GM19468 (cell line): Measurements from ENCODE around the gene LRRC45.
"Not testable (repeated sequence)": the region's sequence is repeated elsewhere in the genome, so short reads cannot be mapped to it uniquely, and the experiment has no call there.

ENCODE experiments used
- ATAC-seq: cut with Tn5 transposase; IDR thresholded peaks from one replicate; pipeline ENCODE4 v1.9.1; 2021; ENCODE audit warnings: mild to moderate bottlenecking, moderate library complexity, moderate number of reproducible peaks; ENCODE audit not compliant: unreplicated experiment; ENCODE audit errors: extremely low read depth

The LRRC45 gene

GRCh38 chr17:82031303-82031884 lies 8.3 kb downstream of the LRRC45 start, which contains the start of gene RAC3:
RAC3 (plus strand) TSS chr17:82031678; CDS start chr17:82031762, 84 bp downstream.
- no peak for ATAC-seq

DNA sequence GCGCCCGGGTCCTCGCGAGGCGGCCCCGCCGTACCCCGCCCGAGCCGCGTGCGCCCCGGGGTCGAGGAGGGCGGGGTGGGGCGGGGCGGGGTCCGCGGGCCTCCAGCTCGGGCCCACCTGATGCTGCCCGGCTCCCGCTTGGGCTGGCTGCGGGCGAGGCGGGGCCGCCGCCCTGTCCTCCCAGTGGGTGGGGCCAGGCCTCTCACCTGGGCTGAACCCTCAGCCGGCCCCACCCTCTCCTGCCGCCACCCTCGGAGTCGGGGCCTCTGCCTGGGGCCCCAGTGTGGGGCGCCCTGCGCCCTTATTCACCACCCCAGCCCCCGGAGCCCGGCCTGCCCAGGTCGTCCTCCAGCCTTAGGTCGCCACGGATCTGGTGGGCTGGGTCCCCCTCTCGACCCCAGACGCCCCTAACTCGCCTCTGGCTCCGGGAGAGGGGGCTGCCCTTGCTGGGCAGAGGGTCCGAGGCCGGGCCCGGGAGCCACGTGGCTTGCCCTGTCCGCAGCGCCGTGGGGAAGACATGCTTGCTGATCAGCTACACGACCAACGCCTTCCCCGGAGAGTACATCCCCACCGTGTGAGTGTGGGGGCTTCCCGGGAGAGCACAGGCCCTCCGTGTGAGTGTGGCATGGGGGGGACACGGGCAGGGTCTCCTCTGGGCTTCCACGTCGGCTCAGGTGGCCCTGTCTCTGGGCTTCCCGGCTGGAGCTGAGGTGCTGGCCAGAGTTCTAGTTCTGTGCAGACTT lies 9.0 kb downstream of the LRRC45 start:
- ATAC-seq = no peak

DNA sequence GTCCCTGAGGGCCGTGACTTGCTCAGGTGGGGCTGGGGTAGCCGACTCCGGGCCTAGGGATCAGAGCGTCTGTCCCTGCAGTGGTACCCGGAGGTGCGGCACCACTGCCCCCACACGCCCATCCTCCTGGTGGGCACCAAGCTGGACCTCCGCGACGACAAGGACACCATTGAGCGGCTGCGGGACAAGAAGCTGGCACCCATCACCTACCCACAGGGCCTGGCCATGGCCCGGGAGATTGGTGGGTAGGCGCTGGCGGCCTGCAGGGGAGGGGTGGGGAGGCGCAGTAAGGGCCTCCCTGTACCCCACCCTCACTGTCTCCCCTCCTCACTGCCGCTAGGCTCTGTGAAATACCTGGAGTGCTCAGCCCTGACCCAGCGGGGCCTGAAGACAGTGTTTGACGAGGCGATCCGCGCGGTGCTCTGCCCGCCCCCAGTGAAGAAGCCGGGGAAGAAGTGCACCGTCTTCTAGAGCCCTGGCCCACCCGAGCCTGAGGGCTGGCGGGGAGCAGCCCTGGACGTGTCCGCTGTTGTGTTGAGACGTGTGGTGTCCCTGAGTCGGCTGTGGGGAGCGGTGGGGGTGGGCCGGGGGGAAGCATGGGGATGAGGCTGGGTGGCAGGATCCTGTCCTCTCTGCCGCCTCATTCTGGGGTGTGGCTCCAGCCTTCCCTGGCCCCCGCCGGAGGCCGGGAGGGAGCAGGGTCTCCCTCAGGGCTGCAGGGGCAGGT lies 10.4 kb downstream of the LRRC45 start:
- no peak for ATAC-seq

DNA sequence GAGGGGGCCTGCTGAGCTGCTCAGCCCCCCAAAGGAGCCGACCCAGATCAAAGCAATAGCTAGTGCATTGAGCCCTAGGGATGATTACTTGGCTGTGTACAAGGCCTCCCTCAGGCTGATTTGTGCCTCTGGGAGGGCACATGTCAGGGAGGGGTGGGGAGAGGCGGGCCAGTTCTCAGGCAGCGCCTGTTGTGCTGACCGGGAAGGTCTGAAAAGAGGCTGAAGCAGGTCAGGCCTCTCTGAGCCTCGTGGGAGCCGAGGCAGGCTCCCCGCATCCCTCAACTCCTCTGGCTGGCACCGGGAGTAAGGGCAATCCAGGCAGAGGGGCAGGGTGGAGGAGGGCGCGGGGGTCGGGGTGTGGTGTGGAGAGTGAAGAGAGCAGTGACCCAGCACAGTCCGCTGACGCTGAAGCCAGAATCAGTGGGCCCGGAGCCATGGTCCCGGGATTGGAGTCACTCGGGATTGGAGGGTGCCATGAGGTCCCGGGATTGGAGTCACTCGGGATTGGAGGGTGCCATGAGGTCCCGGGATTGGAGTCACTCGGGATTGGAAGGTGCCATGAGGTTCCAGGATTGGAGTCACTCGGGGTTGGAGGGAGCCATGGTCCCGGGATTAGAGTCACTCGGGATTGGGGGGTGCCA lies 11.4 kb downstream of the LRRC45 start:
- no peak for ATAC-seq

GRCh38 chr17:82035488-82035887 lies 12.4 kb downstream of the LRRC45 start:
- ATAC-seq = no peak

DNA sequence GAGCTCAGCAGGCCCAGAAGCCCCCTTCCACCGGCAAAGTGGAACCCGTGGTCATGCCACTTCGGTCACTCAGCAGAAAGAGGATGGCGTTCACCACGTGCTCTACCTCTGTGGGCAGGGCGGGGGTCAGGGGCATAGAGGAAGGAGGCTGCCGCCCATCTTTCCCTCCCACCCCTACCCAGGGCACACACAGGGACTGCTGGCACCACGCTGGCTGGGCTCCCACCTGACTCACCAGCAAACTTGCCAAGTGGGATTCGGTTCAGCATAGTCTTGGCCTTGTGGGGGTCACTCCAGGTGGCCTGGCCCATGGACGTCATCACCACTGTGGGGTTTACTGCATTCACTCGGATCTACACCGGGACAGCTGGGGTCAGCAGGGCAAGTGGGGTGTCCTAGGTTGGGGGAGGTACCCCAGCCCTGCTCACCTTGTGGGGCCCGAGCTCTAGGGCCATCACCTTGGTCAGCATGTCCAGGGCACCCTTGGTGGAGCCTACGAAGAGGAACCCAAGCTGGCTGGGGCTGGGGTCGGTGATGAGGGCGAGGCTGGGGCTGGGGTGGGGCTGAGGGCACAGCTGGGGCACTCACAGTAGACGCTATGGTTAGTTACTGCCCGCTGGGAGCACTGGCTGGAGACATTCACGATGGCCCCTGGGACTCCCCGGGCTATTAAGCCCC lies 13.0 kb downstream of the LRRC45 start:
- no peak for ATAC-seq

DNA sequence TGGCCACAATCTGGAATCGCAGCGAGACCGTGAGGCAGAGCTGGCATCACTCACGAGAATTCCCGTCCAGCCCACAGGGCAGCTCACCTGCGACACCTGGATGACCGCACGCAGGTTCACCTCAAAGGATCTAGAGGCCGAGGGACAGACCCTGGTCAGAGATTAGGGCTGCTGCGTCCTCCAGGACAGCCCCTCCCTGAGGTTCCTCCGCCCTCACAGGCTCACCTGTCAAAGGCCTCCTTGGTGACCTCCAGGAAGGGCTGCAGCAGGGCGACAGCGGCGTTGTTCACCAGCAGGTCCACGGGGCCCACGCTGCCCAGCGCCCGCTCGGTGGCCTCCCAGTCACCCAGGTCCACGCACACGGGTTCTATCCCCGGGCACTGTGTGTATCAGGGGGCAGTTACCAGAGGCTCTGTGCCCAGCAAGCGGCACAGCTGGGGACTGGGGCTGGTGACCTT lies 13.6 kb downstream of the LRRC45 start:
- ATAC-seq = no peak

DNA sequence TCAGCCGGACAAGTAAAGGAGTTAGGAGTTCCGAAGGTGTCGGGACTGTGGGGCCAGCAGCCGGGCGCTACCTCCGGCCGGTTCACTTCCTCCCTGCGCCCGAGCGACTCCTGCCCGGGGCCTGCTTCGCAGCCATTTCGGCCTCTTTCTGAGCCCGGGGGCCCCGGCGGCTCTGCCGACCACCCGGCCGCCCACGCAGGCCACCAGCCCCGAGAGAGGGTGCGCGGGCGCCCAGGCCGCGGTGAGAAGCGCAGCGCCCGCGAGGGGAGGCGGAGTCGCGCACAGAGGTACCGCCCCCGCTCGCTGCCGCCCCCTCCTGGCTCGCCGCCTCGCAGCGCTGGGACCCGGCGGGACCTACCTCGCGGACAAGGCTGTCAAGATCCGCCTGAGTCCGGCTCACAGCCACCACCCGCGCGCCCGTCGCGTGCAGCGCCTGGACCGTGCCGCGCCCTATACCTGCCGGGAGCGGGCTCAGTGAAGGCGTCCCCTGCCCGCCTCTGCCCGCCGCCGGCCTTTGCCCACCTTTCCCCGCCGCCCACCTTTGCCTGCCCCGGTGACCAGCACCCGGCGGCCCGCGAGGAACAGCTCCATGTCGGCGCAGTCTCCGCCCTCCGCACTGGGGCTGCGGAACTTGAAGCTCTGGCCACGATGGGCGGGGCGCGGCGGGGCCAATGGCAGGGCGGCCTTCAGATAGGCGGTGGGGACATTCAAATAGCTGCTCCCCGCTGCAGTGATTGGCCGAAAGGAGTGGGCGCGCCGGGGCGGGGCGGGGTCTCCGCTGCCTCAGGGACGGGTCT lies 14.2 kb downstream of the LRRC45 start, which contains the start of gene DCXR:
DCXR (minus strand) TSS at position 606 of the 797 bp plus-strand sequence; CDS start at position 591, 15 bp downstream.
- peak; percentile 43 for ATAC-seq

- no peak for ATAC-seq
These were observed 14.7 kb downstream of the LRRC45 start for GRCh38 chr17:82037889-82038195.

- not testable (repeated sequence) for ATAC-seq
These were observed 15.8 kb downstream of the LRRC45 start for GRCh38 chr17:82038796-82039409.

GRCh38 chr17:82039695-82040299 lies 16.7 kb downstream of the LRRC45 start:
- ATAC-seq = no peak

DNA sequence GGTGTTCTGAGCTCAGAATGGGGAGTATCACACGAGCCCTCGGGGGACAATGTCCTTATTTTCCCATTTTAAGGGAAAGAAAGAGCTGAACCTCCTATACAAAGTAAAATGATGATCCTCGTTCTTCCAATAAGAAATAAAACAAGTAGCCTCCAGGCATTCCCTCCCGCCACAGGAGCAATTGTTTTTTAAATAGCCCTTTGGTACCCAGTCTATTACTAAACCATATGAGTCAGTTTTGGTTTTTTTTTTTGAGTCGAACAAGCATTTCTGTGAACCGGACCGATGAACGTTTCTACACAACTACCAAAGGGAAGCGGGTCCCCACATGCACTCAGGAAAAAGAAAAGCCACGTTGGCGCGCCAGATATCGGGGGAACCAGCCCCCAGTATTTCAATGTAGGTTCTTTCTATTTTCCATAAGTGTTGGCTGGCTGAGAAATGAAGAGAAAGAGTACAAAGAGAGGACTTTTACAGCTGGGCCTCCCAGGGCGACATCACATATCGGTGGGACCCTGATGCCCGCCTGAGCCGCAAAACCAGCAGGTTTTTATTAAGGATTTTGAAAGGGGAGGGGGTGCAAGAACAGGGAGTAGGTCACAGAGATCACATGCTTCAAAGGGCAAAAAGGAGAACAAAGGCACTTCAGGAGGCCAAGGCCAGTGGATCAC lies 18.2 kb downstream of the LRRC45 start:
- no peak for ATAC-seq

DNA sequence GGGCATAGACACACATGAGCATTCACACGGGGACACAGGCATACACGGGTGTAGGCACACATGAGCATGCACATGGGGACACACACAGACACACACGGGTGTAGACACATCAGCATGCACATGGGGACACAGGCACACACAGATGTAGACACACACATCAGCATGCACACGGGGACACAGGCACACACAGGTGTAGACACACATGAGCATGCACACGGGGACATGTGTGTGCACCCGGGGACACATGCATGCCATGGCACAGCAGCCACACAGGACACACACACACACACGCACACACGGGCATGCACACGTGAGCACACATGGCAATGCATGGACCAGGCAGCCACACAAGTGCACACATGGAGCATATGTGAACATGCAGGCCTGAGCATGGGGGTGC lies 19.5 kb downstream of the LRRC45 start:
- no peak for ATAC-seq

DNA sequence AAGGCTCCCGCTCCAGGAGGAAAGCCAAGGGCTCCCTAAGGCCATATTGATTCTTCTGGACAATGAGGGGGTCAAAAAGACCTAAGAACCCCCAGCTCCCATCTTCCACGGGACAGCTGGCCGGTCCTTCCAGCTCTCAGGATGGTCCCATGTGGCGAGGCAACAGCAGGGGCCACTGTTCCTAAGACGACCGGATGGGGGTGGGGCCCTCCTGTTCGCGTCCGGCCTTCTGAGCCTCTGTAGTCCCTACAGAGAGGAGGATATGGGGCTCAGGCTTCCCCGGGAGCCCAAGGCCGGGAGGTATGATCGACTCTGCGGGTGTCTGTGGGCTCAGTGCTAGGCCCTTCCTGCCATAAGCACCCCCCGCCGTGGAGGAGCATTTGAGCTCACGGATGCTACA lies 20.4 kb downstream of the LRRC45 start:
- no peak for ATAC-seq

- no peak for ATAC-seq
These were observed 22.9 kb downstream of the LRRC45 start for GRCh38 chr17:82045936-82046484.

DNA sequence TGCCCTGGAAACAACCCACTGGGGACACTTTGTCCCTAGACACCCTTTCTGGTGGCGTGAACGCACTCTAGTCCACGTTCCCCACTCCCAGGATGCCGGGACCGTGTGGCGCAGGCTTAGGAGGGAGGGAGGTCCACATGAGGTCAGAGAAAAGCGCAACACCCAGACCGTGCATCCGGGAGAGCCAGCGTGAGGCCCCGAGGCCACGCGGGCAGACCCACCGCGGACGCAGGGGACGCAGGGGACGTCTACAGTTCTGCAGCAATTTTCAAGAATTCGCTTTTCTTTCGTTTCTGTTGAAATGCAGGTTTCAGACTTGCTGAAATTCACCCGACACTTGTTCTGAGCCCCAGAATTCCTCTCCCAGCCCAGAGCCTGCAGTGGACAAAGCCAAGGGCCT lies 23.8 kb downstream of the LRRC45 start:
- ATAC-seq = no peak

- no peak for ATAC-seq
These were observed 24.3 kb downstream of the LRRC45 start for GRCh38 chr17:82047379-82047778.
